HG03045 (cell line): ENCODE measurements around the gene ROS1.
"Not testable (repeated sequence)": the region's sequence is repeated elsewhere in the genome, so short reads cannot be mapped to it uniquely, and the experiment has no call there.

Experiments
- ATAC-seq: cut with Tn5 transposase; IDR thresholded peaks from one replicate; pipeline ENCODE4 v1.9.1; 2021; ENCODE audit warnings: mild to moderate bottlenecking, moderate library complexity; ENCODE audit not compliant: unreplicated experiment

ROS1 gene

DNA sequence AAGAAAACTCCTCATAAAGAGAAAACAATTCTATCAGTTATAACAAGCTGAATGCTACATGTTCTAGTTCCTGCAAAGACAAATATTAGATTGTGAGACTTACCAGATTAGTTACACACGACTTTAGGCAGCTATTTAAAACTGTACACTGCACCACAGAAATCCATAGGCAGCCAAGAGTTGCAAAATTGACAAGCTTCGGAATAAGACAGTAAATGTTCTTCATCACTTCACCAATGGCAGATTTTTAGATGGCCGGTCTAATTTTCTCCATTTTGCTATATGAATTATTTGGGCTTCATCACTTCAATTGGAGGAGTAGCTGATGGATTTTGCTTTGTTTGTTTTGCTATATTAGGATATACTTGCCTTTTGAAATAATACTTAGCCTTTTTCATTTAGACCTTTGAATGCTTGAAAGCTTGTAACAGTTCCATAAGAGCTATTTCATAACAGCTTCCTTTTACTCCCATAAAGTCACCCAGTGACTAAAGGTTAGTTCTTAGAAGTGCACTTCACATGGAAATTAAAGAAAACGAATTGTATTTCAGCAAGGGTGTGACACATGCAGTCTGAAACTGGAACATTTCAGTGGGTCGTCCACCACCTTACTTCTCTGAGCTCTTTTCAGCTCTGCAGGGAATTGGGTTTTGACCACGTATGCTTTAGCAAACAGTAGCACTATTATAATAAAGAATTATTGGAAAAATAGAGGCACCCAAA is at the start of gene ROS1:
Gene ROS1, minus strand, starts transcription at position 512 of the 723 bp plus-strand sequence. Its CDS starts 286 bp downstream, at position 226.
- ATAC-seq, result no peak

GRCh38 chr6:117473401-117473800 is 47.7 kb upstream of the ROS1 start:
- no peak for ATAC-seq

DNA sequence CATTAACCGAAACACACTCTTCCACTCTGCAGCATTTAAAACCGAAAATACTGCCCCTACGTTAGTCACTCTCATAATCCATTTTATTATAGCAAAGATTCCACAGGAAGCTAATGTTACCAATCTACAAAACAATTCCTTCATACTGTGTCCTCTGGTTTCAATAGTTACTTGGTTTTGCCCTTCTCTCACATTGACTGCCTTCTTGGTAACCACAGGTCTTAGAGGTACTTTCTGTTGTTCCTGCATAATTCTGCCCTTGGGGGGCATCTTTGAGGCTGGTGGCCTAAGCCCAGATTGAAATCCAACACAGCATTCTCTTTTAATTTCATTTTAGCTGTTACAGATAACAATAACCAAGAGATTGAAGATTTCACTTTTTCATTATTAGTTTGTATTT is 46.9 kb upstream of the ROS1 start:
- no peak for ATAC-seq

- ATAC-seq, result no peak
Measured at GRCh38 chr6:117469791-117470190, 44.0 kb upstream of the ROS1 start.

GRCh38 chr6:117469356-117469755 is 43.6 kb upstream of the ROS1 start:
- ATAC-seq, result no peak

GRCh38 chr6:117468527-117468926 is 42.8 kb upstream of the ROS1 start:
- ATAC-seq, result not testable (repeated sequence)

DNA sequence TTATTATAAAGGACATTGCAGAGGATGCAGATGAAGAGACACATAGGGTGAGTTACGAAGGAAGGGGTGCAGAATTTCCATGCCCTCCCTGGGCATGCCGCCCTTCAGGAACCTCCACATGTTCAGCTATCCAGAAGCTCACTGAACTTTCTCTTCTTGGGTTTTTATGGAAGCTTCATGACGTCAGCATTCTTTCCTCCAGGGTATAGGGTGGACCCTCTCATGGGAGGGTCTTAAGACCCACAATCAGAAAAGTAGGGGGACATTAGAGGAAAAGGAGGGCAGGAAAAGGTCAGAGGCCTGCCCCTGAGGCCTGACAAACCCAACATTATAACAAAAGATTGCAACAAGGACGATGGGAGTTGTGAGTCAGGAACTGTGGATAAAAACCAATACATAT is 42.1 kb upstream of the ROS1 start:
- ATAC-seq, result no peak

DNA sequence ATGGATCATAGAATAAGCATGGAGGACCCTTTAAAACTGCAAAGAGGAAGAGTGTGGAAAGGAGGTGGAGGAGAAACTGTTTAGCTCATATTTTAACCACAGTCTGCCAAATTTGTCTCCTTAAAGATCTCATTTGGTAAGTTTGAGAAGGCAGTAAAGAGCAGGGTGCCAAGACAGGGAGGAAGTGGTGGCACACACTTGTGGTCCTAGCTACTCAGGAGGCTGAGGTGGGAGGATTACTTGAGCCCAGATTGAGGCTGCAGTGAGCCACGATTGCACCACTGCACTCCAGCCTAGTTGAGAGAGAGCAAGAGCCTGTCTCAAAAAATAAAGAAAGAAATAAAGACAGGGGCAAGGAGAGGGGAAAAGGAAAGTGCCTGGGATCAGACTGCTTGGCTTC is 39.9 kb upstream of the ROS1 start:
- no peak for ATAC-seq

- no peak for ATAC-seq
Measured at GRCh38 chr6:117464700-117465099, 39.0 kb upstream of the ROS1 start.

GRCh38 chr6:117463762-117464665 is 38.3 kb upstream of the ROS1 start:
- ATAC-seq, result no peak

DNA sequence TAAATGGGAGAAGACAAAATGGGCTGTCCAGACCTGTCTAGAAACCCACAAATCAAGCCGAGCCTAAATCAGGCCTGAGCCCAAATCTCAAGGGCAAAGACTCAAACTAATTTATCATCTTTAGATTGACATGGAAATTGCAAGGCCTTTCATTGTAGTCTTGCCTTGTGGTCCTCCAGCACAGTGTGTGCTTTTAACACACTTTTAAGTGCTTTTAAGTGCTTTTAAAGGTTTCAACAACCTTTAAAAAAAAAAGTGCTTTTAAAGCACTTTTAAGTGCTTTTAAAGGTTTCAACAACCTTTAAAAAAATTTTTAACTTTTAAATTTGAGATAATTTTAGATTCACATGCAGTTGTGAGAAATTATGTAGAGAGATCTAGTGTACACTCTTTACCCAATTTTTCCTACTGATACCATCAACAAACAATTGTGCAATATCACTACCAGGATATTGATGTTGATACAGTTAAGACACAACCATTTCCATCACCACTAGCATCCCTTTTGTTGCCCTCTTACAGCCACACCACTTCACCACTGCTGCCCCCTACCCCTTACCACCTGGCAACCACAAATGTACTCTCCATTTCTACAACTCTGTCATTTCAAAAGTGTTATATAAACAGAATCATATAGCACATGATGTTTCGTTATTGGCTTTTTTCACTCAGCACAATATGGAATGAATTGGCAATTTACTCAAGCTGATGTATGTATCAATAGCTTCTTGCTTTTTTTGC is 33.6 kb upstream of the ROS1 start:
- ATAC-seq, result no peak

GRCh38 chr6:117456998-117457397 is 31.3 kb upstream of the ROS1 start:
- no peak for ATAC-seq

GRCh38 chr6:117456250-117456649 is 30.5 kb upstream of the ROS1 start:
- no peak for ATAC-seq

- ATAC-seq, result no peak
Measured at GRCh38 chr6:117451671-117452070, 25.9 kb upstream of the ROS1 start.

DNA sequence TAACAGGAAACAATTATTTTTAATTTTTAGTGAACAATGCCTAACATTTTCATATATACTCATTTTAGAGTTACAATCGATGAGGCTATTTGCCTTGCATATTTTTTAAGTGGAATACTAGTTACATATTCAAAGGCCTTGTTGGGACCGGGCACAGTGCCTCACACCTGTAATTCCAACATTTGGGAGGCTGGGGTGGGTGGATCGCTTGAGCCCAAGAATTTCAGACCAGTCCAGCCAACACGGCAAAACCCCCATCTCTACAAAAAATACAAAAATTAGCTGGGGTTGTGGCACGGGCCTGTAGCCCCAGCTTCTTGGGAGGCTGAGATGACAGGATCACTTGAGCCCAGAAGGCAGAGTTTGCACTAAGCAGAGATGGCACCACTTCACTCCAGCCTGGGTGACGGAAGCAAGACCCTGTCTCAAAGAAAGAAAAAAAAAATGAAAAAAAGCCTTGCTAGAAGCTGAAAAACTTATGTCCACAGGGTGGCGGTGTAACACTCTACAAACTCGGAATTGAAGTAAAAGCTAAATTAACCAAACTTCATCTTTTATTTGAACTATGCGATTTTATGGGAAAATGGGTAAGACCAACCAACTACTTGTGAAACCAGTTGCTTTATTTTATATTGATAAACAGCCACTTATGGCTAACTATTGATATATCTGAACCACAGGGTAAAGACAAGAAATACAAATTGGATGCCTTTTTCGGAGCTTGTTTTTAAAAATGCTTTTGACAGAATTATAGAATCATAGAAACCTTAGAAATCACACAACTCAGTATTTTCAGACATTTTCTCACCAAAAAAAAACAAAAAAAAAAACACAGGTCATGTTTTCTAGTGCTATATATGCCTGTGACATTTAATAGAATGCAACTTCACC is 24.1 kb upstream of the ROS1 start:
- no peak for ATAC-seq

DNA sequence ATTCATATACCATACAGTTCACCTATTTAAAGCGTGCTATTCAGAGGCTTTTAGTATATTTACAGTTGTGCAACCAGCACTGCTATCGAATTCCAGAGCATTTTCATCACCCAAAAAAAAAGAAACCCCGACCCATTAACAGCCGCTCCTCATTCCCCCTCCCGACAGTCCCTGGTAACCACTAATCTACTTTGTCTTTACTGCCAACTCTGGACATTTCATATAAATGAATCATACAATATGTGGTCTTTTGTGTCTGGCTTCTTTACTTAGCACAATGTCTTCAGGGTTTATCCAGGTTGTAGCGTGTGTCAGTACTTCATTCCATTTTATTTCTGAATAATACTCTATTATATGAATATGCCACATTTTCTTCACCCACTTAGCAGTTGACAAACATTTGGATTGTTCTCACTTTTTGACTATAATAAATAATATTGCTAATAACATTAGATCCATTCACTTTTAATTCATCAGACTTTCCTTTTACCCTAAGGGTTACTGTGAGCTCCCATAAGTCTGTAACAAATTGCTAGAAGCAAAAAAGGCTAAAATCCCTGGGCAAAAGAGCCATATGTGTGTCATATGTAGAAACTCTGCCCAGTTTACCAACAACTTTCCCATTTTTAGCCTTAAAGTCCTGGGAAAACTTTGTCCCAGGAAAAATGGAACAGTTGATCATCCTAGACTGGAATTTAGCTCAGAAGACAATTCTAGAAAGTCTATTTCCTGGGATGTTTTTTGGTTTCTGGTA is 23.2 kb upstream of the ROS1 start:
- no peak for ATAC-seq

DNA sequence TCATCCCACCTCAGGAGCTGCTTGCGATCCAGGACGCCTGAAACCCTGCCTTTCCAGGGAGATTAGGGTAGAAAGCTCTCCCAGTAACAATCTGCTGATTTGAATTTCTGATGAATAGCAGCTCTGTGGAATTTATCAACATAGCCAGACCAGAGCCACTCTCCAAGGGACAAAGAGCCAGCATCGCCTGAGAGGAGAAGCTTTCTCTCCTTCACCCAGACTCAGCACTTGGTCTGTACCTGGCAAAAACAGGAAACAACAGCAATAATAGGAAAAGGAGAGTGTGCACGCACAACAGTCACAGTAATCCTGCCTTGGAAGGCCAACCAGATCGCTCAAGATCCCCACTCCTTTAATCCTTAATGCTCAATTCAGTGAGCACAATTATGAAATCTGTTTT is 22.3 kb upstream of the ROS1 start:
- ATAC-seq, result no peak

- ATAC-seq, result no peak
Measured at GRCh38 chr6:117446861-117447260, 21.1 kb upstream of the ROS1 start.

DNA sequence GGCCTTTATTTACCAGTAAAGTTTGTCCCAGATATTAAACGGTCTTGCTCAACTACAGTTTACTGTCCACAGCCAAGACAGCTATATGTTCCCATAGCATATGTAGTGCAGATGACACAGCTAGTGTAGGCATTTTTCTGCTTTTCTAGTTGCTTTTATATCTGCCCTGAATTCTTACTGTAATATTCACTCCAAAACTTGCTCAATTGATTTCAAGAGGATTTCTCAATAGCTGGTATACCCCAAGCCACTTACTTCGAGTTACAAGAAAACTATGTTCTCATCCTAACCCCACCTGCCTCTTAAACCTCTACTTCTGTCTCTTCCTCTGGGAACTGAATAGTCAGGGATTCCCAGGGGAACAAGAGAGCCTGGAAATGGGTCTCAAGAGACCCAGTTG is 18.9 kb upstream of the ROS1 start:
- ATAC-seq, result no peak

GRCh38 chr6:117442313-117442712 is 16.6 kb upstream of the ROS1 start:
- ATAC-seq, result not testable (repeated sequence)
